ENCODE data around the gene RBPJL.

RBPJL gene

DNA sequence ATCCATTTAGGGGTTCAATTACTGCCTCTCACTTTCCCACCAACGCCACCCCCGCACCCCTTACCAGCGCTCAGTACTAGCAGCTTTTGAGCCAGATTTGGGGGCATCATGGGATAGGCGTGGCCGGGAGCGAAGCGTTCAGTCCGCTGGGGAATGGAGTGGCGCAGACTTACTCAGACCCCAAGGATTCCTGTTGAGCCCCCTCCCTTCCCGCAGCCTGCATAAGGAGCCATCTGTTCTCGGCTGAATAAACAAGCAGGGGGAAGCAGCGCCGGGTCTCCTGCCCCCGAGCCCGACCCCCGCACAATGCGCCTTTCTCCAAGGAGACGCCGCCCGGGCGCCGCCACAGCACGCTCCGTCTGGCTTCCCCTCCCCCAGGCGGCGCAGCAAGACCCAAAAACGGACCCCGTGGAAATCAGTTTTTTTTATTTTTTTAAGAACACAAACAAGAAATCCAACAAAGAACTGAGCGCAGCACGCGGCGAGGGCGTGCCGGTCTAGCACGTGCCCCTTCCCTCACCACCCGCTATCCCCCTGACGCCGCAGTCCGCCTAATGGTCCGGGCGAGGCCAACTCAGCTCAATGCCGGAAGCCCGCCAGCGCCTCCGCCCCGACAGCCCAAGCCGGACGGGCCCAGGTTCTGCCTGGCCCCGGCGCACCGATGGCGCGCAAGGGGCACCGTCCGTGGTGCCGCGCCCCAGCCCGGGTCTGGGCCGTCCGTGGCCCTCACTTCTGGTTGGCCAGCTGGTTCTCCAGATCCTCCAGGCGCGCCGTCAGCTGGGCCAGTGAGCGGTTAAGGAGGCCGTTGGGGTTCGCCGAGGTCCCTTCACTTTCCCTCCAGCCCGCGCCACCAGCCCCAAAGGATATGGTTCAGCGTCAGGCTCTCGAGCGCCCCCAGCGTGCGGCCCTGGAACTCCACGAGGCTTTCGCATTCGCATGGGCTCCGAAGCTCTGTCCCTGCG is 13.3 kb upstream of the RBPJL start:
- peak; percentile 67 to 75 for DNase-seq

DNA sequence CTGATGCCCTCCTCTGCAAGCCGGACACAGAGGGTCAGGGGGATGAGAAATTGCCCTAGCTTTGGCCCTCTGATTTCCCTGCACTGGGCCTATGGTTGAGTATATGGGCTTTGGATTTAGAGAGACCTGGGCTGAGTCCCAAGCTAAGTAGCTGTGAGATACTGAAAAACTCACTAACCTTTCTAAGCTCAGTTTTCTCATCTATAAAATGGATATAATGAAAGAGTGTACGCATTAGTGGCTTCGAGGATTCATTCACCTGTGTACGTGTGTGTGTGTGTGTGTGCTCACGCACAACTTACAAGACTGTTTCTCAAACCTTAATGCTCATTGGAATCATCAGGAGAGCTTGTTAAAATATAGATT is 12.7 kb upstream of the RBPJL start:
- no peak for DNase-seq

DNA sequence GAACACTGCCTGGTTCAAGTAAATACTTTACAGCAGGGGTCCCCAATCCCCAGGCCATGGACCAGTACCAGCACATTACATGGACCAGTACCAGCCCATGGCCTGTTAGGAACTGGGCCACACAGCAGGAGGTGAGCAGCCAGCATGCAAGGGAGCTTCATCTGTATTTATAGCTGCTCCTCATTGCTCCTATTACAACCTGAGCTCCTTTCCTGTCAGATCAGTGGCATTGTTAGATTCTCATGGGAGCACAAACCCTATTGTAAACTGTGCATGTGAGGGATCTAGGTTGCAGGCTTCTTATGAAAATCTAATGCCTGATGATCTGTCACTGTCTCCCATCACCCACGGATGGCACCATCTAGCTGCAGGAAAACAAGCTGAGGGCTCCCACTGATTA is 12.0 kb upstream of the RBPJL start:
- no peak for DNase-seq

DNA sequence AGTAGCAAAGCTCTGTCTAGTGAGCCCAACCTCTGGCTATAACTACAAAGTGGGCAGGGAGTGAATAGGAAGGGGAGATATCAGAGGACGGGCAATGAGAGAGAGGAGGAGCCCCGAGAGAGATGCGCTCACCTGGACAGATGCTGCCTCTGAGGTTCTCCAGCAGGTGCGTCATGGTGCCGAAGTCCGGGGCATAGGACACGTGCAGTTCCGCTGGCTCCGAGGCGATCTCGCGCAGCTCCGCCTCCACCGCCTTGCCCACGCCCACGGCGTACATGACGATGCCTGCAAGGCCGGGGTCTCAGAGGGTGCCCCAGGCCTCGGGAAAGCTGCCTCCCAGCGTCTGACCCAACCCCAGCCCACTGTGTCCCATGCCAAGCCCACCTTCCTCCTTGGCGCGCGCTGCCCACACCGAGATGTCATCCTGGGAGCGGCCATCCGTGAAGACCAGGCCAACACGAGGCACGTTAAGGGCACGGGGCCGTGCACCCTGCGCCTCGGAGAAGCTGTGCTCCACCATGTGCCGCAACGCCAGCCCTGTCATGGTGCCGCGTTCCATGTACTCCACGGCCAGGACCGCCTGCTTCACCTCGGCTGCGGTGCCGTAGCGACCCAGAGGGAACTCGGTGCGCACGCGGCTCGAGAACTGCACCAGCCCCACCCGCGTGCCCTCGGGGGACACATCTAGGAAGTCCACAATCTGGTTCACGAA is 8.7 kb upstream of the RBPJL start:
- DNase-seq: no peak

DNA sequence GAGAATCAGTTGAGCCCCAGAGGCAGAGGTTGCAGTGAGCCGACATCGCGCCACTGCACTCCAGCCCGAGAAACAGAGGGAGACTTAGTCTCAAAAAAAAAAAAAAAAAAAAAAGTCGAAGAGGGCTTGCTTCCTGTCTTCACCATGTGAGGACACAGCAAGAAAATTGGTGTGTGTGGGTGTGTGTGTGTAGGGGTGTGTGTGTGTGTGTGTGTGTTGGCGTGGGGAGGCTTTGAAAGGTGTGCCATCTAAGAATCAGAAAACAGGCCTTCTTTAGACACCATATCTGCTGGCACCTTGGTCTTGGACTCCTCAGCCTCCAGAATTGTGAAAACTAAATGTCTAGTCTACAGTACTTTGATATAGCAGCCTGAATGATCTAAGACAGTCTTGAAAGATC is 6.9 kb upstream of the RBPJL start:
- no peak for DNase-seq

DNA sequence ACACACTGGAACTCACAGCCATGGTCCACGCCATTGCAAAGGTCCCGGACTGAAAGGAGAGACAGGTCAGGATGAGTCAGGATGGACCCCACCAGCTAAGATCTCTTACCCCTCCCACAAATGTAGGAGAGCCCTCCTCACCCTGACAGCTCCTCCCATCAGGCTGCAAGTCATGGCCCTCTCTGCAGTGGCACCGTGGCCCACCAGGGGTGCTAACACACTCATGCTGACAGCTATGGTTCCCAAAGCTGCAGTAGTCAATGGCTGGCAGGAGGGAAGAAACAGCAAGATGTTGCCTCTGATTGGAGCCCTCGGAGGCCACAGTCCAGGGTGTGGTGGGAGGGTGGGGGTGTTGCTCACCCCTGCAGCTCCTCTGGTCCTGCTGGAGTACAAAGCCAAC is 5.7 kb upstream of the RBPJL start:
- DNase-seq: no peak

DNA sequence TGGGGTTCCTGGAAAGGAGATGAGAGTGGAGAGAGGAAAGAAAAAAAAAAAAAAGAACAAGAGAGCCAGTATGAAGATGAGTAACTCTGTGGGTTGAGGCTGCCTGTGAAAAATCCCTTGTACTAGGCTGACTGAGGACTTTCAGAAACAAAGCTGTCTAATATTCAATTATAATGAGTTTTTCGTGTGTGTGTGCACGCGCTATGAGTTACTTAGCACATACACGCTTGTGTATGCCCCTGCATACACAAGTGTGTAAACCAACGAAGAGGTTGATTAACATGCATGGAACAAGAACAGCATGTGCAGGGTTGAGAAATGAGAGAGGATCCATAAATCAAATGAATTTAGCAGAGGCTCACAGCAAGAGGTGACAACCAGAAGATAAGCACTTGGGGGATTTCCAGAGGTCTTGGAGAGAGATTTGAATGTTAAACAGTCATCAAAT is 4.8 kb upstream of the RBPJL start:
- no peak for DNase-seq

DNA sequence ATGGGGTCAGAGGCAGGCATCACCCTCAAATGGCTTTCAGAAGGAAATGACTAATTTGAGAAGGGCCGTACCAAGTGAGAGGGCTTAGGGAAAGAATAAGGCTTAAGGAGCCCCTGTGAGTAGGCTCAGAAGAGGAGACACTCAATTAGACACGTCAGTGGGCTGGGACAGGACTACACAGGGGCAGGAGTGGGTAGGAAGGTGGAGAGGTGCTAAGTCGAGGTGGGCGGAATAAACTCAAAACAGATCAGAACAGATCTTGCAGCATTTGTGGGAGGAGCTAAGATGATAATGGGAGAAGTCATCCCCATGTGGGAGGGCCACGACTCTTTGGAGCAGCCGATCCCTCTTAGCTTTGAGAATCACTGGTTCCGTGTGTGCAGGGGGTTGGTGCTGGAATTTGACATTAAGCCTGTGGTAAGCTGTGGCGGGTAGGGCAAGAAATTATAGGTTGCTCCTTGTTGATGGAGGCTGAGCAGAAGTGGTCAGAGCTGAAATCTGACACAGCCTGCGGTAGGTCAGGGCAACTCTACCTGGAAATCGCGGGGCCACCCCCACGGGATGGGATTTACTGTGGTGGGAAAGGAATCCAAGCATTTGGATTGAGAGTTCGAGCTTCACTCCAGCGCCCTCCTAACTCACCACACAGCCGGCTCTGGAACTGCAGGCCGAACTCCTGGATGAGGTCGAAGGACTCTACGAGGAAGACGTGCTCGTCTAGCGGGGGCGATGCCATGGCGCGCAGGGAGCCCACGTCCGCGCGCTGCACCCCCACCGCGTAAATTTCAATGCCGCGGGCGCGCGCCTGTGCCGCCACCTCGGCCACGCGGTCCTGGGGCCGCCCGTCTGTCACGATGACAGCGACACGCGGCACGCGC is 2.8 kb upstream of the RBPJL start:
- no peak for DNase-seq

DNA sequence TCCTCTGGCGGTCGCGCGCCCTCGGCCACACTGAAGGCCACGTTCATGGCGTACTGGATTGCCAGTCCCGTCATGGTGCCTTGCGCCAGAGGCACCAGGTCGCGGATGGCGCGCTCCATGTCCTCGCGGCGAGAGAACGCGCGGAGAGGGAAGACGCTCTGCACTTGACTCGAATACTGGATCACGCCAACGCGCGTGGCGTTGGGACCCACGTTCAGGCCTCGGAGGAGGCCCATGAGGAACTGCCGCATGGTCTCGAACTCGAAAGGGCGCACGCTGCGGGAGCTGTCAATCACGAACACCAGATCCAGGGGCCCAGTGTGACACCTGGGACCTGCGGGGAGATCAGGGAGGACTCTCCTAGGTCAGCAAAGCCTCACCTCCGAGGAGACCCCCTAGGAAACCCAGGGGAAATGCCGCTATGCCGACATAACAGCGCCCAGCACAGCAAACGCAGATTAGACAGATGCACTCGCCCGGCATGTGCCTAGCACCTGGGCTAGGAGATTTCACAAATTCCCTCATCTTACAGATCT is 2.1 kb upstream of the RBPJL start:
- no peak for DNase-seq

DNA sequence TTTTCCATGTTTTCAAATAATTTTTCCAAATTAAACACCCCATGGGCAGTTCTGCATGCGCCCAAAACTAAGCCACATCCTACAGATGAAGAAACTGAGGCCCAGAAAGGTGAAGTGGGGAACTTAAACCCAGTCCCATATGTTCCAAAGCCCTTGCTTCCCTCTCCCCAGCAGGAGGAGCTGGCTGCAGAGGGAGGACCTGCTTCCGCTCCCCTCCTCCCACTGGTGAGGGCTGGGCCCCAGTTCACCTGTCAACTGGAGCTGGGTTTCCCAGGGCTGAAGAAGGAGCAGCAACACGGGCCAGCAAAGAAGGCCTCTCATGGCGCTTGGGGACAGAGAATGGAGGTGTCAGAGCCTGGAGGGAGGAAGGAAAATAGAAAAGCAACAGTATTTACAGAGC is 1.4 kb upstream of the RBPJL start:
- no peak for DNase-seq

DNA sequence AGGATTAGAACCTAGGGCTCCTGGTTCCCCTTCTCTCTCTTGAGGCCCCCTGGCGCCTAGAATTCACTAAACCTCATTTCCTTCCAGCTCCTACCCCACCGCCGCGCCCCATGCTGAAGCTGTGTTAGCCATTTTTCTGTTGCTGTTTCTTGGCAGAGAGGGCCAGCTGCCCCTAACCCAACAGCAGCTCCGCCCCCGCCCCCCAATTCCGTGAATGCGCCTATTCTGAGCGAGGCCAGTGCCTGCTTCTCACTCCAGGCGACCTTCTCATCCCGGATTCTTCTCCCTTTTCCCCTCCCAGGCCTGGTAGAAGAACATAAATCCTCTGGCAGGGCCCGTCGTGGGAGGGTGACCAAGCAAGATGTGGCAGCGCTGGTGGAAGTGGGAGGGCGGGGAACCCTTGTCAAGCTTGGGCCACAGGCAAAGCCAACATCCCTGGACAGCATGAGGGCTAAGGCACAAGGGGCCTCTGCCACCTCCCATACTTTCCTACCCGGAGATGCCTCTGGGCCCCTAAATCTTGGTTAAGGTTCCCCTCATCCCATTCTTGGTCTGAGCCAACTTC is 518 bp downstream of the RBPJL start:
- no peak for DNase-seq

DNA sequence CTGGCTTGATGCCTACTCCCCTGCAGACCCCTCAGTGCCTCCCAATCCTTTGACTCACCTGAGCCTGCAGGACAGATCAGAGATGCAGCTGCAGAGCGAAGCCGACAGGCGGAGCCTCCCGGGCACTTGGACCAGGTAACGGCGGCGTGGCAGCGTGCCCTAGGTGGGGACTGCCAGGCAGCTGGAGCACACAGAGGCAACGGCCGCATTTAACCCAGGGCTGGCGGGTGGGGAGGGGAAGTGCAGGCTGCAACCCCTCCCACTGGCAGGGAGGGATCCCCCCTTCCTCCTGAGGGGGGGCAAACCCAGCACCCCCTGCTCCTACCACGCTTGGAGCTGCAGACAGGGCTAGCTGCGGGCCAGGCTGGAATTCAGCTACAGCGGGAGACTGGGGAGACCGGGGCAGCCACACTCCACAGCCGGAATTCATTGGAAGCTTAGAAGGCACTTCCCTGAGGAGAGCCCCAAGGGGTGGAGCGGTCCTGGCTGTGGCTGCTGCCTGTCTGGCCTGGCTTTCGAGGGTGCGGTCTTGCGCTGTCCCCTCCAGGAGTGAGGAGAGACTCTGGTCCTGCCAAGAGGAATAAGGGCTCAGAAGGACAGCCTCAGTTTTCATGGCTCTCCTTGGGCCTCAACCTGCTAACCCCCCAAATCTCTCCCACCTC is 1.6 kb downstream of the RBPJL start, which contains the start of gene MATN4:
MATN4 (minus strand) TSS at position 183 of the 662 bp plus-strand sequence. CDS start 2,717 bp downstream, outside the sequence.
- no peak for DNase-seq

DNA sequence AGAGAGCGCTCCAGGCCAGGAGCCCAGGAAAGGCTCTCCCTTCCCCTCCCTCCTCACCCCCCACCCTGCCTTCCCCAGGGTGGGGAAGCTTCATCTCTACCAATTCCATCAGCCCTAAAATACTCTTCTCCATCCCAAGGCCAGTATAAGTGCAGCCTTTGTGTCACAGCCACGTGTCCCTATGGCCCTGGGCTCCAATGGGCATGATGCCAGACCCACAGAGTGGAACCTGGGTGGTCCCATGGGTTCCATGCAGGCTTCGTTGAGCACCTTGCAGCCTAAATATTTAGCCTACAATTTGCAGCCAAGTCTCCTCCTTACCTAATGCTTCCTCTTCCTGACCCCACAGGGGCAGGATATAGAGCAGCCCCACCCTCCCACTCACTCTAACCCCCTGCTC is 2.4 kb downstream of the RBPJL start:
- DNase-seq: no peak

DNA sequence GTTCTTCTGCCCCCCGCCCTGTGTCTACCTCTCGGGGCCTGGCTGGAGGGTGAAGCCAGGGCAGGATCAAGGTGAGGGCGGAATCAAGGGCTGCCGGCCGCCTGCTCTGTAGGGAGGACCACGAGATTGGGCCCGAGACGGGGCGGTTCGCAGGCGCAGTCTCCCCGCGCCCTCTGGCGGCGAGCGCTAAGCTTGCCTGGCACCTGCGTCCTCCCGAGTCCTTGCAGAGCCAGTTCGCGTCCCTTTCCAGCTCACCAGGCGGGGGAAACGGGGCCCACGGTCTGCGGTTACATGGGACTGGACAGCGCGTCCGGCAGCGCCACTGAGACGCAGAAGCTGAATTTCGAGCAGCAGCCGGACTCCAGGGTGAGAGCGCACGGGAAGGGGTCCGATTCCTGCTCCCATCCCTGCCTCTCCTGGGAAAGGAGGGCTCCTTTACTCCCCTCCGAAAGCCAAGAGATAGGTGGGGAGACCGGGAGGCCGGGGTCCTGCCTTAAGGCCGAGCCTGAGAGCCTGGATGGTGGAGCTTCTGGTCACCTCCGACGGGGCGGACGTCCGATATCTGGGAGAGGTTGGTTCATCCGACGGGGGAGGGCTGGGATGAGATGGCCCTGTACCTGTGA is 5.1 kb downstream of the RBPJL start:
- DNase-seq: peak; percentile 47 to 60

DNA sequence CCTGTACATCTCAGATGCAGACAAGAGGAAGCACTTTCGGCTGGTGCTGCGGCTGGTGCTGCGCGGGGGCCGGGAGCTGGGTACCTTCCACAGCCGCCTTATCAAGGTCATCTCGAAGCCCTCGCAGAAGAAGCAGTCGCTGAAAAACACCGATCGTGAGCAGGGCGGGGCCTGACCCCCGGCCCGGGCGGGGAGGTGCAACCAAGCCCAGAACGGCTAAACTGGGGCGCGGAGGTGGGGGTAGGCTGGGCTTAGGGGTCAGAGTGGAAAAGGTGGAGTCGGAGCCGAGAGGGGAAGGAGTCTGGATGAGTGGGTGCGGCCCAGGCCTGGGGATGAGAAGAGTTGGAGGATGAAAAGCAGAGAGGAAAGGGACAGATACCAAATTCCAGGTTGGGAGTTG is 5.6 kb downstream of the RBPJL start:
- DNase-seq: no peak

DNA sequence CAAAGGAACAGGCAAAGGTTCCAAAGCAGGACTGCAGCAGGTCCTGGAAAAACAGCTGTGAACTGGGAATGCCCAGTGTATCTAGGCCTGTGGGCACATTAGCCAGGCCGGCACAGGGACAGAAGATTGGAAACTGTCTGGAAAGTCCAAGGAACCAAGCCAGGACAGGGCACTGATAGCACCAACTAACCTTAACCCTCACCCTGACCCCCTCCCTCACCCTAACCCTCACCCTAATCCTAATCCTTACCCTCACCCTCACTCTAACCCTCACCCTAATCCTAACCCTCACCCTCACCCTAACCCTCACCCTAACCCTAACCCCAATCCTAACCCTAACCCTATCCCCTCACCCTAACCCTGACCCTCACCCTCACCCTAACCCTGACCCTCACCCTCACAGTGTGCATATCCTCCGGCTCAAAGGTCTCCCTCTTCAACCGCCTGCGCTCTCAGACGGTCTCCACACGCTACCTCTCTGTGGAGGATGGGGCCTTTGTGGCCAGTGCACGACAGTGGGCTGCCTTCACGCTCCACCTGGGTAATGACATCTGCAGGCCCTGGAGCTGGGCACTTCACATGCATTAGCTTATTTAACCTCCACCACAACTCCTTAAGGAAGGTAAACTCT is 6.5 kb downstream of the RBPJL start:
- DNase-seq: no peak

DNA sequence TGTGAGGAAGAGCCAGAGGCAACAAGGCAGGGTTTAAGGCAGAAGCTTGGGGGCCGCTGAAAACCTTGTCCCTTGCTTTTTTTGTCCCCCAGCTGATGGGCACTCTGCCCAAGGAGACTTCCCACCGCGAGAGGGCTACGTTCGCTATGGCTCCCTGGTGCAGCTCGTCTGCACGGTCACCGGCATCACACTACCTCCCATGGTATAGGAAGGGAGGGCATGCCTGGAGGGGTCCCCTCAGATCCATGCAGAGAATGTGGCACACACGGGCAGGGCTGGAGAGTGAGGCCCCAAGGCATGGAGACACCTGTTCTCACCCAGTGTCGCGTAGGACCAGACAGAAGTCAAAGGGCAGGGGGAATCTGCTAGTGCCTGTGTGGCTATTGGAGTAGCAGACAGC is 7.3 kb downstream of the RBPJL start:
- DNase-seq: no peak

DNA sequence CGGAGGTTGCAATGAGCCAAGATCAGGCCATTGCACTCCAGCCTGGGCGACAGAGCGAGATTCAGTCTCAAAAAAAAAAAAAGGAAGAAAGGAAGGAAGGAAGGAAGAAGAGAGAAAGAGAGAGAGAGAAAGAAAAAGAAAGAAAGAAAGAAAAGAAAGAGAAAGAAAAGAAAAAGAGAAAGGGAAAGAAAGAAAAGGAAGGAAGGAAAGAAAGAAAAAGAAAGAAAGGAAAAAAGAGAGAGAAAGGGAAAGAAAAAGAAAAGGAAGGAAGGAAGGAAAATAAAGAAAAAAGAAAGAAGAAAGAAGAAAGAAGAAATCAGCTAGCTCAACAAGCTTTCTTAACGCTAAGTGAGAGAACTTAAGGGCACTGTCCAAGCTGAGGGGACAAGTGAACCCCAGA is 9.0 kb downstream of the RBPJL start:
- DNase-seq: no peak

DNA sequence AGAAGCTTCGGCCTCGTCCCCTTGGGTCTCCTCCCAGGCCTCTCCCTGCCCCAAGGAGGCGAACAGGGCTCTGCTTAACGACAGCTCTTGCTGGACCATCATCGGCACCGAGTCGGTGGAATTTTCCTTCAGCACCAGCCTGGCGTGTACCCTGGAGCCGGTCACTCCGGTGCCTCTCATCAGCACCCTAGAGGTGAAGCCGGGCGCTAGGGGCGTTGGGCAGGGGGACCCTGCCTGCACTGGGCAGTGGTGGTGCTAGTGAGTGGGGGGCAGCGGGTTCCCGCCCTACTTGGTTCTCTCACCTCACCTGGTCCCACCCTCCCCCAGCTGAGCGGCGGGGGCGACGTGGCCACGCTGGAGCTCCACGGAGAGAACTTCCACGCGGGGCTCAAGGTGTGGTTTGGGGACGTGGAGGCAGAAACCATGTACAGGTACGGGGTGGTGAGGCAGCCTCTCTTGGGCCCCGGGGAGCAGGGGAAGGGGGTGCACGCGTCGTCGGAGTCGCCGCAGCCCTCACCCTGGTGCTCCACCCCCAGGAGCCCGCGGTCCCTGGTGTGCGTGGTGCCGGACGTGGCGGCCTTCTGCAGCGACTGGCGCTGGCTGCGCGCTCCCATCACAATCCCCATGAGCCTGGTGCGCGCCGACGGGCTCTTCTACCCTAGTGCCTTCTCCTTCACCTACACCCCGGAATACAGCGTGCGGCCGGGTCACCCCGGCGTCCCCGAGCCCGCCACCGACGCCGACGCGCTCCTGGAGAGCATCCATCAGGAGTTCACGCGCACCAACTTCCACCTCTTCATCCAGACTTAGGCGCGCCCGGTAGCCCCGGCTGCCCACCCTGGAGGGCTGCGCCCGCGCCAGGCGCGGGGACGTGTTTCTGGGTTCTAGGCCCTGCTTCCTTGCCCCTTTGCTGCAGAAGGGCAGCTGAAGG is 9.8 kb downstream of the RBPJL start:
- no peak for DNase-seq

DNA sequence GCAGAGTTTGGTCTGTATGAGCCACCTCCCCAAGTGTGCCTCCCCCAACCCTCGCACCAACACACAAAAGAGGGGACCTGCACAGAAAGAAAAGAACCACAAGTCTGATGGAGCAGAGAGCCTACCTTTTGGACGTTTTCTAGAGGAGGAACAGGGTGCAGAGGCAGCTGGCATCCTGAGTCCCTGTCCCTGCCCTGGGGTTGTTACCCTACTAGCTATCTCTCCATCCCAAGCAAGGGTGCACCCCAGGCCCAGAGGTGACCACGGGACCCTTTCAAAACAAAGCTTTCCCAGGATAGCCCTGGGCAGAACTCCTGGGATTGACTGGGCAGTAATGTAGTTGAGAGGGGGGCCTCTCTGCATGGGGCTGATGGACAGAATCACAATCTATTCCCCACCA is 11.2 kb downstream of the RBPJL start:
- DNase-seq: no peak

All from CD4-positive, alpha-beta T cell treated with Interleukin-4 for 1 hour (primary cell).